Gastroesophageal sphincter (tissue), 4 donors: ENCODE results near the gene DKK3. TPM values are rescaled to one million over a fixed set of nuclear protein-coding genes. Genes with fewer than 3 reads are reported as not detected.

Experiments
- ATAC-seq: fragments of 150-250 bp; one replicate; pipeline ENCODE4 v1.9.1; 2016; ENCODE audit warnings: mild to moderate bottlenecking, moderate library complexity
- H3K27ac ChIP-seq, 4 donors: fragments of 200-600 bp; sonication (generic) in 3 of 4; 1 replicate in 3 of 4; 2 replicates in 1 of 4; pipeline ENCODE4 v1.5.1; 2016 to 2019
- H3K27me3 ChIP-seq: fragments of 200-600 bp; sonication (generic); one replicate; pipeline ENCODE4 v1.5.1; 2019
- H3K36me3 ChIP-seq, 2 donors: fragments of 200-600 bp; sonication (generic); one replicate each; pipeline ENCODE4 v1.5.1; 2019; ENCODE audit warnings: control low read depth in 1 of 2
- H3K4me1 ChIP-seq, 3 donors: fragments of 200-600 bp; sonication (generic); 1 replicate in 2 of 3; 2 replicates in 1 of 3; pipeline ENCODE4 v1.5.1; 2016 to 2019; ENCODE audit warnings: control low read depth in 2 of 3
- H3K4me3 ChIP-seq, 2 donors: fragments of 200-600 bp; sonication (generic); one replicate each; pipeline ENCODE4 v1.5.1; 2019; ENCODE audit warnings: mild to moderate bottlenecking in 1 of 2, moderate library complexity in 1 of 2
- H3K9me3 ChIP-seq, 3 donors: fragments of 200-600 bp; sonication (generic); one replicate each; pipeline ENCODE4 v1.5.1; 2017 to 2019; ENCODE audit warnings: control low read depth in 2 of 3
- CTCF ChIP-seq, 4 experiments: fragments of 200-600 bp in 2 of 4; fragments of 450-650 bp in 2 of 4; sonication (generic) in 1 of 4; IDR thresholded peaks; one replicate each; pipeline ENCODE4 v1.5.1; 2017 to 2019; ENCODE audit warnings: antibody characterized with exemption in 4 of 4, mild to moderate bottlenecking in 2 of 4, moderate library complexity in 2 of 4
- EP300 ChIP-seq: sonication (generic); formaldehyde crosslinking; IDR thresholded peaks from one replicate; pipeline ENCODE4 v1.6.1; 2017; ENCODE audit warnings: antibody characterized with exemption, mild to moderate bottlenecking
- POLR2A ChIP-seq, 2 donors: fragments of 450-650 bp; IDR thresholded peaks; one replicate each; pipeline ENCODE4 v1.6.1; 2017; ENCODE audit warnings: antibody characterized with exemption in 2 of 2, mild to moderate bottlenecking in 2 of 2, moderate library complexity in 1 of 2
- POLR2AphosphoS5 ChIP-seq: sonication (generic); formaldehyde crosslinking; IDR thresholded peaks from one replicate; pipeline ENCODE4 v1.6.1; 2017; ENCODE audit warnings: antibody characterized with exemption
- WGBS, 2 donors: methylation state at CpG; one replicate each; pipeline ENCODE4 v1.1.5; 2018; ENCODE audit warnings: low coverage in 1 of 2; 5-methylcytosine and 5-hydroxymethylcytosine counted together
- total RNA-seq, 4 donors: library from RNA; depleted of rRNA; stranded (reverse); fragments of >200 nt; gene quantifications; one replicate each; pipeline ENCODE4 v1.1.0, GENCODE V29; 2016

The DKK3 gene
- total RNA-seq, 4 donors from 2014 or later = 72.1 to 249 (median 127) TPM

GRCh38 chr11:11946878-11947277 is 61.5 kb downstream of the DKK3 start:
- no peak overlapping the region for H3K4me3 ChIP-seq
- ATAC-seq = no peak
- 88 to 89% methylated on average over 2 of the region's 2 CpGs for WGBS, 2 donors
- H3K27ac ChIP-seq = no peak overlapping the region
- H3K4me1 ChIP-seq = no peaks in the 10 kb centered on the region
- no peaks in the 10 kb centered on the region for H3K9me3 ChIP-seq
- H3K36me3 ChIP-seq = peaks cover 3 to 65% of the 10 kb centered on the region in 2 donors
- TF ChIP-seq EP300 (no peak), POLR2AphosphoS5 (no peak), POLR2A (IDR thresholded peaks at IDR 0.05) (no peak), CTCF (IDR thresholded peaks at IDR 0.05) (no peak)
- H3K27me3 ChIP-seq = no peaks in the 10 kb centered on the region

DNA sequence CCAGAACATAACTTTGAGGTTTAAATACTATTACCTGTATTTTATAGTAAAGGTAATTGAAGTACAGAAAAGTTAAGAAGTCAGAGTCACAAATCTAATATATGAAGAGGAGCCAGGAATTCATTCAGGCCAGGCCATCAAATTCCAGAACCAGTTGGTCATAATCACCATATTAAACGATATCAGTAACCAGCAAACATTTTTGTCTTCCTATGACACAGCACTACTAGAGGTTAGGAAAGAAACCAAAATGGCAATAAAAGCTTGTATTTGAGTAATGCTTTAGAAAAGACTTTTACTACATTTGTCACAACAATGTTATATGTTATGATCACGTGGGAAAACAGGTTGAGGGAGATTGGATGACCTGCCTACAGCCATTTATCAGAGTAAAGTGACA is 62.2 kb downstream of the DKK3 start:
- ATAC-seq = no peak
- 62 to 80% methylated on average over 2 of the region's 2 CpGs for WGBS, 2 donors
- Histone ChIP-seq H3K9me3 (no peaks in the 10 kb centered on the region), H3K4me3 (no peak overlapping the region), H3K4me1 (no peaks in the 10 kb centered on the region), H3K36me3 (peaks cover 3 to 62% of the 10 kb centered on the region in 2 donors), H3K27me3 (no peaks in the 10 kb centered on the region), H3K27ac (no peak overlapping the region)
- no peak for TF ChIP-seq POLR2A (IDR thresholded peaks at IDR 0.05)
- TF ChIP-seq POLR2AphosphoS5 = no peak
- no peak for TF ChIP-seq CTCF (IDR thresholded peaks at IDR 0.05)
- no peak for TF ChIP-seq EP300

GRCh38 chr11:11944444-11944843 is 64.0 kb downstream of the DKK3 start:
- no peaks in the 10 kb centered on the region for H3K4me1 ChIP-seq
- H3K36me3 ChIP-seq = peaks cover 3 to 57% of the 10 kb centered on the region in 2 donors
- no peaks in the 10 kb centered on the region for H3K9me3 ChIP-seq
- H3K4me3 ChIP-seq = no peak overlapping the region
- WGBS, 2 donors = 92 to 96% methylated on average over 5 of the region's 5 CpGs
- ATAC-seq = no peak
- no peaks in the 10 kb centered on the region for H3K27me3 ChIP-seq
- H3K27ac ChIP-seq = no peak overlapping the region
- no peak for TF ChIP-seq POLR2AphosphoS5
- TF ChIP-seq EP300 = no peak
- TF ChIP-seq POLR2A (IDR thresholded peaks at IDR 0.05) = no peak
- TF ChIP-seq CTCF (IDR thresholded peaks at IDR 0.05) = no peak

- Histone ChIP-seq H3K4me1 (no peaks in the 10 kb centered on the region), H3K27ac (no peak overlapping the region), H3K4me3 (no peak overlapping the region), H3K27me3 (no peaks in the 10 kb centered on the region), H3K36me3 (peaks cover 3 to 59% of the 10 kb centered on the region in 2 donors), H3K9me3 (no peaks in the 10 kb centered on the region)
- 77 to 82% methylated on average over 3 of the region's 3 CpGs for WGBS, 2 donors
- no peak for ATAC-seq
- no peak for TF ChIP-seq POLR2AphosphoS5
- TF ChIP-seq POLR2A (IDR thresholded peaks at IDR 0.05) = no peak
- TF ChIP-seq EP300 = no peak
- no peak for TF ChIP-seq CTCF (IDR thresholded peaks at IDR 0.05)
These were observed 65.8 kb downstream of the DKK3 start for GRCh38 chr11:11942668-11943067.

DNA sequence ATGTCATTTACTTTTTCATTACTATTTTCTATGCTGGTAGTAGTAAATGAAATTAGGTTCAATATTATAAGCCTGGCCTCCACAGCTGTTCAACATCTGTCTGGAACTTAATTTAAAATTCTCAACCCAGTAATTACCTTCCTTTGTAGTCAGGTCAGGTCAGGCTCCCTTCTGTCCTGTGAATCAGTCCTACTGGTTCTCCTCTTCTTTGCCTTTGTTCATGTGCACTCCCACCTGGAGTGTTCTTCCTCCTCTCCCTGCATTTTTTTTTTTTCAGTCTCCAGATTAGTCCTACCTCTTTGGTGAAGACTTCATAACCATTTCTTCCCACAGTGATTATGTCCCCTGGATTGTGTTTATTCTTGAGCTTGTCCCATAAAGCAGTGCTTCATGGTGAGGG is 67.9 kb downstream of the DKK3 start:
- H3K27ac ChIP-seq = no peak overlapping the region
- no peaks in the 10 kb centered on the region for H3K9me3 ChIP-seq
- no peak for TF ChIP-seq POLR2A (IDR thresholded peaks at IDR 0.05)
- TF ChIP-seq POLR2AphosphoS5 = no peak
- no peak for TF ChIP-seq CTCF (IDR thresholded peaks at IDR 0.05)
- TF ChIP-seq EP300 = no peak
- ATAC-seq = no peak
- H3K36me3 ChIP-seq = peaks cover 3 to 73% of the 10 kb centered on the region in 2 donors
- no peak overlapping the region for H3K4me3 ChIP-seq
- no peaks in the 10 kb centered on the region for H3K27me3 ChIP-seq
- no peaks in the 10 kb centered on the region for H3K4me1 ChIP-seq
